Small intestine (tissue), 7 donors: ENCODE measurements around the gene AKT2. TPM values are rescaled to one million over a fixed set of nuclear protein-coding genes. Genes with fewer than 3 reads are reported as not detected.
A peak's percentile ranks its signal among the peaks of the same experiment; 100 is the strongest.
"Not testable (repeated sequence)": the region's sequence is repeated elsewhere in the genome, so short reads cannot be mapped to it uniquely, and the experiment has no call there.

Source experiments
- DNase-seq, 2 donors: peaks; one replicate each; pipeline versions ENCODE4 v3.0.0 to v3.0.0-alpha.2; 2013
- FAIRE-seq: peaks from 2 replicates; lab custom pipeline; 2012; peaks lifted over from hg19 to GRCh38; lab: Jason Lieb, UNC
- H3K27ac ChIP-seq, 3 donors: one replicate each; pipeline ENCODE4 v1.5.1; 2013; ENCODE audit warnings: low read length in 2 of 3, mild to moderate bottlenecking in 2 of 3, control low read depth in 1 of 3, inconsistent platforms in 1 of 3, low read depth in 1 of 3, moderate library complexity in 1 of 3
- H3K27me3 ChIP-seq, 3 donors: one replicate each; pipeline ENCODE4 v1.6.1; 2013; ENCODE audit warnings: low read length in 3 of 3, inconsistent platforms in 1 of 3; ENCODE audit not compliant: control insufficient read depth in 3 of 3, insufficient read depth in 3 of 3
- H3K36me3 ChIP-seq, 3 donors: one replicate each; pipeline ENCODE4 v1.6.1; 2013; ENCODE audit warnings: low read length in 3 of 3, inconsistent platforms in 1 of 3, low read depth in 1 of 3, mild to moderate bottlenecking in 1 of 3, moderate library complexity in 1 of 3; ENCODE audit not compliant: control insufficient read depth in 3 of 3, insufficient read depth in 2 of 3
- H3K4me1 ChIP-seq, 3 donors: one replicate each; pipeline ENCODE4 v1.6.1; 2013; ENCODE audit warnings: low read length in 2 of 3, inconsistent platforms in 1 of 3, low read depth in 1 of 3, mild to moderate bottlenecking in 1 of 3, moderate library complexity in 1 of 3; ENCODE audit not compliant: control insufficient read depth in 3 of 3, insufficient read depth in 2 of 3
- H3K4me3 ChIP-seq, 3 donors: one replicate each; pipeline ENCODE4 v1.5.1; 2013; ENCODE audit warnings: low read length in 3 of 3, control low read depth in 1 of 3, inconsistent platforms in 1 of 3, low read depth in 1 of 3, mild to moderate bottlenecking in 1 of 3, moderate library complexity in 1 of 3
- H3K9me3 ChIP-seq, 2 donors: one replicate each; pipeline ENCODE4 v1.6.1; 2013; ENCODE audit warnings: low read depth in 1 of 2, low read length in 1 of 2; ENCODE audit not compliant: control insufficient read depth in 2 of 2, insufficient read depth in 1 of 2
- WGBS, 3 donors: extraction: QIAGEN DNeasy Blood & Tissue Kit; methylation state at CpG; one replicate each; pipeline ENCODE4 v1.1.7; 2013; 5-methylcytosine and 5-hydroxymethylcytosine counted together
- polyA plus RNA-seq, 4 donors: library from polyadenylated mRNA; stranded (reverse) in 3 of 4; unstranded in 1 of 4; fragments of 200-250 nt in 3 of 4; fragments of 120-200 nt in 1 of 4; gene quantifications; one replicate each; pipeline versions ENCODE4 v1.2.1 to v1.2.3, GENCODE V29; 2013
- donor health status: healthy with polysubstance abuse.
- donor health status: control.
- donor health status: control.
- donor health status: Bipolar disorder and iron deficiency.
- donor health status: healthy.

Gene AKT2
- polyA plus RNA-seq, 4 donors, result 19.2 to 97.2 (median 48.5) TPM

- Histone ChIP-seq H3K27me3 (peaks cover 3 to 53% (median 12%) of the 10 kb centered on the region in 3 donors), H3K4me1 (peaks cover 0 to 16% (median 0%) of the 10 kb centered on the region in 3 donors), H3K9me3 (peaks cover 0 to 9% of the 10 kb centered on the region in 2 donors), H3K36me3 (no peaks in the 10 kb centered on the region), H3K27ac (no peak overlapping the region), H3K4me3 (no peak overlapping the region)
- 34 to 75% (median 47%) methylated on average over 32 of the region's 32 CpGs for WGBS, 3 donors
- no peak for FAIRE-seq
- peak in 1 of 2 donors; percentile 43 for DNase-seq
Measured at GRCh38 chr19:40224342-40225150, 60.6 kb downstream of the AKT2 start.

- H3K36me3 ChIP-seq, result no peaks in the 10 kb centered on the region
- H3K27ac ChIP-seq, result no peak overlapping the region
- DNase-seq (peak; percentile 47 to 75), FAIRE-seq (no peak)
- peaks cover 0 to 20% (median 0%) of the 10 kb centered on the region in 3 donors for H3K4me1 ChIP-seq
- peaks cover 3 to 63% (median 12%) of the 10 kb centered on the region in 3 donors for H3K27me3 ChIP-seq
- WGBS, 3 donors, result 16 to 24% (median 24%) methylated on average over 41 to 48 of the region's 48 CpGs
- H3K9me3 ChIP-seq, result peaks cover 0 to 9% of the 10 kb centered on the region in 2 donors
- no peak overlapping the region for H3K4me3 ChIP-seq
Measured at GRCh38 chr19:40223135-40223822, 61.9 kb downstream of the AKT2 start.

GRCh38 chr19:40221858-40222619 lies 63.1 kb downstream of the AKT2 start:
- no peak overlapping the region for H3K27ac ChIP-seq
- H3K4me1 ChIP-seq, result peaks cover 0 to 24% (median 0%) of the 10 kb centered on the region in 3 donors
- FAIRE-seq (no peak), DNase-seq (peak; percentile 88 to 90)
- peaks cover 3 to 68% (median 20%) of the 10 kb centered on the region in 3 donors for H3K27me3 ChIP-seq
- H3K9me3 ChIP-seq, result peaks cover 0 to 7% of the 10 kb centered on the region in 2 donors
- no peaks in the 10 kb centered on the region for H3K36me3 ChIP-seq
- 68 to 70% (median 69%) methylated on average over 41 of the region's 41 CpGs for WGBS, 3 donors
- H3K4me3 ChIP-seq, result no peak overlapping the region

GRCh38 chr19:40220674-40221073 lies 64.5 kb downstream of the AKT2 start:
- 76 to 86% (median 82%) methylated on average over 9 of the region's 9 CpGs for WGBS, 3 donors
- H3K27me3 ChIP-seq, result peaks cover 6 to 65% (median 18%) of the 10 kb centered on the region in 3 donors
- H3K36me3 ChIP-seq, result no peaks in the 10 kb centered on the region
- H3K9me3 ChIP-seq, result peaks cover 0 to 7% of the 10 kb centered on the region in 2 donors
- DNase-seq (no peak), FAIRE-seq (no peak)
- peaks cover 0 to 16% (median 0%) of the 10 kb centered on the region in 3 donors for H3K4me1 ChIP-seq
- no peak overlapping the region for H3K4me3 ChIP-seq
- H3K27ac ChIP-seq, result no peak overlapping the region

- FAIRE-seq, result no peak
- Histone ChIP-seq H3K4me1 (peaks cover 0 to 16% (median 0%) of the 10 kb centered on the region in 3 donors), H3K27me3 (peaks cover 6 to 59% (median 13%) of the 10 kb centered on the region in 3 donors), H3K9me3 (peaks cover 0 to 7% of the 10 kb centered on the region in 2 donors), H3K4me3 (no peak overlapping the region), H3K36me3 (no peaks in the 10 kb centered on the region), H3K27ac (peak overlapping the region in 1 of 3 donors; percentile 47)
- 17 to 30% (median 28%) methylated on average over 8 of the region's 8 CpGs for WGBS, 3 donors
- DNase-seq, result peak; percentile 61 to 86
Measured at GRCh38 chr19:40219721-40220276, 65.3 kb downstream of the AKT2 start.

- whole genome bisulfite sequencing, 3 donors, result 77 to 90% (median 87%) methylated on average over 4 of the region's 4 CpGs
- DNase-seq, H3K36me3 ChIP-seq, H3K9me3 ChIP-seq, FAIRE-seq, H3K4me3 ChIP-seq: not testable (repeated sequence)
- Histone ChIP-seq H3K27me3 (peaks cover 6 to 51% (median 11%) of the 10 kb centered on the region in 3 donors), H3K27ac (peak overlapping the region in 1 of 3 donors; percentile 47), H3K4me1 (peaks cover 0 to 16% (median 0%) of the 10 kb centered on the region in 3 donors)
Measured at GRCh38 chr19:40219029-40219428, 66.1 kb downstream of the AKT2 start.

GRCh38 chr19:40217934-40218890 lies 66.9 kb downstream of the AKT2 start, which contains the start of gene TTC9B:
Gene TTC9B (minus strand): TSS chr19:40218384. CDS start chr19:40218381, 3 bp downstream.
- WGBS, 3 donors, result 4 to 8% (median 6%) methylated on average over 50 to 75 of the region's 75 CpGs
- Histone ChIP-seq H3K36me3 (peaks cover 0 to 1% (median 0%) of the 10 kb centered on the region in 3 donors), H3K9me3 (peaks cover 0 to 7% of the 10 kb centered on the region in 2 donors), H3K4me3 (peak within 1 kb of the TSS in 1 of 3 donors; percentile 25), H3K27ac (no peak within 1 kb of the TSS), H3K27me3 (peaks cover 6 to 44% (median 11%) of the 10 kb centered on the region in 3 donors), H3K4me1 (peaks cover 0 to 16% (median 0%) of the 10 kb centered on the region in 3 donors)
- FAIRE-seq, result no peak
- peak in 1 of 2 donors; percentile 53 for DNase-seq
